NCI-H2227 (cell line): Measurements from ENCODE around the gene TOX3.

Experiments used
- DNase-seq: peaks from one replicate; lab custom pipeline; 2025; ENCODE audit not compliant: unreplicated experiment; lab: John Stamatoyannopoulos, UW

Gene TOX3

DNA sequence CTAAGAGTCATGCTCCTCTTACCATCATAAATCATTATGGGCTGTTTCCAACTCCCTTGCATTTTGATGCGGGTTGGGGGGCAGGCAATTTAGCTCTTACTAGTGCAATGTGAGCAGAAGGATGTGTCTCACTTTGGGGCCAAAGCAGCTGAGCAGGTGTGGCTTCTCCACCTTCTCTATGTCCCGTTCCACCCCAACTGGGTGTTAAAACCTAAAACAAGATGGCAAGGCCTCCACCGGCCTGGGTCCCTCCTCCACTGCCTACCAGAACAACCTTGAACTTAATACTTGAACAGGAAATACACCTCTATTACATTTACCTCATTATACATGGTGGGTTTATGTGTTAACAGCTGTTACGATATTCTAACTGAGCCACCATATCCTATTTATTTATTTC is 52.8 kb downstream of the TOX3 start:
- DNase-seq = peak; percentile 42

DNA sequence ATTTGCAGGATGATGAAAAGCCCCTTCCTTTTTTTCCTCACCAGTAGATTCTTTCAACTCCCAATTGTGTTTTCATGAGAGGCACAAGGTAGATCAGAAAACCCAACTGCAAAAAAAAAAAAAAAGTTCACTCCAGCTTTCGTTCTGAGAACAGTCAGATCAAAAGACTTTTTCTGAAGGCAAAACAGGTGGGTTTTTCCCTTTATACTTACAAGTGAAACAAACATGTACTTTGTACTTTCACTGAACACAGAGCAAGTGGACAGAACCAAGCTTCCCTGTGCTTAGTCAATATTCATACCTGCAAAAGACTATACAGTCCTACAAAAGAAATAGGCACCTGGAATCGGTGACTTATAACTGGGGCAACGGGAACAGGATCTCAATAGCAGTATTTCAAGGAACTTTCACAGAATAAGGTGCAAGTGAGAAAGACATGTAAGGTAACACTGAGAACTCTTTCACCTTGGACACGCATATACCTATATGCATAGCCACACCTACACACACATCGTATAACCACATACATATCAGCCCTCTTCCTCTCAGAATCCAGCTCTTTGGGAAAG is 54.1 kb downstream of the TOX3 start:
- no peak for DNase-seq

DNA sequence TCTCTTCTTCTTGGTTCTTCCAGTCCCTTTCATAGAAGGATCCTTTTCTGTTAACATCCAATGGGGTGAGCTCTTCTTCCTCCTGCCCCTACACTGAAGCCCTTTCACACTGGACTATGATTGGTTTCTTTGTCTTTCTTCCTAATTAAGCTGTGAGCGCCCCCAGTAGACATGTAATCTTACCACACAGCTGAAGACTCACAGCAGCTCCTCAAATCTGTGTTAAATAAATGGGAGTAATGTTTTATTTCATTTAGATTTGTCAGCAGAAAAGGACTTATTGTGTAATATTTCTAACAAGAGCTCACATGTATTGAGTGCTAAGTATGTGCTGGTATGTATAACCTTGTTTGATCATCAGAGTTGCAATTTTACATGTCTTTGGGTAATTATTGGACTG is 55.7 kb downstream of the TOX3 start:
- DNase-seq = no peak

DNA sequence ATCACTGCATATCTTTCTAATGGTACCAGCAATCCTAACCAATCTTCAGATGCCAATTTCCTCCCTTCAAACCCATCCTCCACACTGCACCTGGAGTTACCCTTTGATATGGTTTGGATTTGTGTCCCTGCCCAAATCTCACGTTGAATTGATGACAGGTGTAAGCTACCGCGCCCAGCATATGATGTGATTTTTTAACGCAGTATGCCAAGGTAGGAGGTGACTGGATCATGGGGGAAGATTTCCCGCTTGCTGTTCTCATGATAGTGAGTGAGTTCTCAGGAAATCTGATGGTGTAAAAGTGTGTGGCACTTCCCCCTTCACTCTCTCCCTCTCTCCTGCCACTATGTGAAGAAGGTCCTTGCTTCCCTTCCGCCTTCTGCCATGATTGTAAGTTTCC is 57.0 kb downstream of the TOX3 start:
- DNase-seq = no peak

DNA sequence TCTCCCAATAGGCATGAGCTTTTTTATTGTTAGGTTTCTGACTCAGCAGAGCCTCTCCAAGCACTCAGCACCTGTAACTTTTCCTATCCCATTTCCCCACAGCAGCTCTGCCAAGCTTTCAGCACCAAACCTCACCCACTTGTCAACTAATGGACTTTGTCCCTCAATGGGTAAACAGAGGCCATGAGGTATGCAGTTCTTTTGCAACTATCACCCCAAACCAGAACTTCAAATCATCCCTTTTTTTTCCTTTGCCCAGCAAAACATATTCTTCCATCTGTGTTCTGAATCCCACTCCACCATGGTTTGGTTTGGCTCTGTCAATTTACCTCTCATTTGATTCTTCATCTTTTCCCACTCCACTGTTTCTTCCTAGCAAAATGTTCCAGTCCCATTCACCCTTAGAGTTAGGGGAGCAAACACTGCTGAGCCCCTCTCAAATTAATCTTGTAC is 58.1 kb downstream of the TOX3 start:
- DNase-seq = no peak

DNA sequence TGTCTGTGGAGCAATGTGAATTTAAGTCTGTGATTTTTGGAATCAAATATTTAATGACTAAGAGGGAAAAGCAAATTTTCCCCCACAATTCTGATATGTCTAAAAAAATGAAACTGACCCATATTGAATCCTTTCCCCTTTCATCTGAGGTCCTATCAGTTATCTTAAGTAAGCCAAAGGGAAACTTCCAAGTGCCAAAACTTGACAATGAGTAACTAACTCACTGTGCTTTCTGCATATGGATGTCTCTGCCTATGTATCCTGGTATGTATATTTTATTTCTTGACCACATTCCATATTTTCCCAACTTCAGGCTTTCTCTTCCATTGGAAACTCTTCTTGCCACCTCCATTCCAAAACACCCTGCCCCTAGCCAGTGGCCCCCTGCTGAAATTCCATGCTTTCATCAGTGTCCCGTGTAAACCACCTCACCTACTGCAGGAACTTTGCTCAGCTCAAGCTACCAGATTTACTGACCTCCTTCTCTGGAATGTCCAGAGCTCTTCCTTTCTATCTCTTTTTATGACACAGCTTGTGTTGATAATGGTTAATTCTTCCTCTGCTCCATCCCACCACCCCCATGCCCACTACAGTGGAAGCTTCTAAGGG is 59.0 kb downstream of the TOX3 start:
- DNase-seq = no peak

DNA sequence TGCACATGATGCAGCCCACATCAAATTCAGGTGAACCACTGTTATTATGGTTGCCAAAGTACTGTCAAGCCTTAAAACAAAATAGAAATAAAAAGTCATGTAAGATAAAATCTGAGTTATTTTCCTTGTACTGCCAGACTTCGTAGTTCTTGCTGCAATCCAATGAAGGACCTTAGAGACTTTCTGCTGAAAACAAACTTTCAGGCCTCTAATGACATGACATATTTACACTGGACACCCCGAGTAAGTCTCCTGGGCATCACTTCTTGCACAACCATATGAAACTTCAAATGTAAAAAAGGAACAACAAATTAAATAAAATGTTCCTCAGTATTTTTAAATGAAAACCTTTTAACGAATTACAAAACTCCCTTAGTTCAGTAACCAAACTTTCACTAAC is 66.7 kb downstream of the TOX3 start:
- no peak for DNase-seq

DNA sequence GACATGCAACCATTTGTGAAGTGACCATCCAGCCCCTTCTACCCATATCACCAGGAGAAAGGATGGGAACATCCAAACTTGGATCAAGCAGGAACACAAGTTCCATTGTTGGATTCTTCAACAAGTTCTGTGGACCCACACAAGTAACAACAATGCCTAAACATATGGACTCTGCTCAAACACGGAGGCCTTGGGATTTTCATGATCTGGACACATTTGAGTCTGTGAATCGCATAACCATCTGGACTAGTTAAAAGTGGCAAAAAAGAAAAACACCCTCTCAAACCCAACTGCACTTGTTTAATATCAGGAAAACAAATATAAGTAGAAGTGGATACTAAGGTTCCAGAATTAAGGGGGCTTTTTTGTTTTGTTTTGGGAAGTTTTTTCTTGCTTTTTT is 70.8 kb downstream of the TOX3 start:
- no peak for DNase-seq

DNA sequence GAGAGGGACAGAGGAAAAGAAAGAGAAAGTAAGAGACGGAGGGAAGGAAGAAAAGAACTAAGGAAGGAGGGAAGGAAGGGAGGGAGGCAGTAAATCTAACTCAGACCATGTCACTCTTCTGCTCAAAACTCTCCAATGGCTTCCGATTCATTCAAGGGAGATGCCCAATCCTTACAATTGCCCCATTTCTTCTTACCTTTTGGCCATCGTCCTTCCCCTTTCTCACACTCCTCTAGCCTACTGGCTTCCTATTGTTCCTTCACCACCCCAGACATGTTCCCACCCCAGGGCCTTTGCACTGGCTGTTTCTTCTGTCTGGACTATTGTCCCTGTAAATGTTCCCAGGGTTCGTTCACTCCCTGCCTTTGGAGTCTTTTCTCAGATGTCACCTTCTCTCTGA is 72.3 kb downstream of the TOX3 start:
- no peak for DNase-seq

DNA sequence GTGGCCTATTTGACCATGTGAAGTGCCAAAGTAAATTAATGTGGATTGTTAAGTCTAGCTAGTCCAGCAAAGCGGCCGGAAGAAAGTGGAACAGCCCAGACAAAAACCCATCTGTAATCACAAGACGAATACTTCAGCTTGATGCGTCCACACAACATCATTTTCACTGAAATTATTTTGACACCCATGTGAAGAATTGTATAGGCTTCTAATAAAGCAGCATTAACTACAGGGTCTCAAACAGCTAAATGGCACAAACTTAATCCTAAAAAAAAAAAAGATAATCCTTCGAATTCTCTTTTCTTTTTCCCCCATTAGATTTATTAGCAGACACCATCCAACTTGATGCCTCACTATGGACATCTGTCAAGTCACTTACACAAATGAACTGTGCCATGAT is 73.8 kb downstream of the TOX3 start:
- no peak for DNase-seq

DNA sequence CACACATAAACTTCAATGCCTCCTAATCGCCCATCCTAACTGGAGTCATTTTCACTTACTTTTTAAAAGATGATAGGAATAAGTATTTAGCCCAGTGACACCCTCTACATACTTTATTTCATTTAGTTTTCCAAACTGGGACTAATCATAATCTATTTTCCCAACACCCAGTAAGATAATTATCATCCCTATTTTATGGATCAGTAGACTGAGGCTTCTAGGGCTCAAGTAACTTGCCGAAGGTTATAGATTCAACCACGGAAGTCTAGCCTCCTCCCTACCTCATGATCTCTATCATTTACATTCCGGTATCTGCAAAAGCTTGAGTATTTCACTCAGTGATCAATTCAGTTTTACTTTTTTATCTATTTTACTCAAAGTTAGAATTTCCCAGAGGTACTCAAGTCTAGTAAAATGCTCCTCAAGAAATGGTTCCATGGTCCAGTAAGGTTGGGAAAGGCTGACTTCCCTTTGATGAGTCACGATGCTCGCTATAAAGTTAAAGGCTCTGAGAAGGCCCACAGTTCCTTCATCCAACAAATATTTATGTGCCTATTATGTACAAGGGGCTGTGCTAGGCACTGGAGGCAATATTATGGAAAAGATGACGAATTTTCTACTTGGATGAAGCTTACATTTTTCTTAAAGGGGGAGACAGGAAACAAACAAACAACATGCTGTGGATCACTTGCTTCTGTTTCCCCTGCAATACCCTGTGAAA is 75.1 kb downstream of the TOX3 start:
- no peak for DNase-seq

DNA sequence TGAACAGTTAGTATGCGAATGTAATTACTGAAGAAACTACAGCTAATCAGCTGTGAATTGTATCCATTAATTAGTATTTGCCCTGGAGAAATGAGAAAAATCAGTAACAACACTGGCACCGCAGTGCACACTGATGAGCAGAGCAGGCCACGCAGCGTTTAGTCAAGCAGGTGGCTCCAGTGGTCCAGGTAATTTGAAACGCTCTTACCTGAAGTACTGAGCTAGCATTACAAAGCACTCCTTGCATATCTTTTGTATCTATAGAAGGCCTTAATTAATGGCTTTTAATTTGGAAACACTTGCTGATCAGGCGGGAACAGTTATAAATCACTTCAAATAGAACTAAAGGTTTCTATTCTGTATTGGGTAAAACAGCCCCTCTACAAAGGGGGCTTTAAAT is 76.4 kb downstream of the TOX3 start:
- no peak for DNase-seq

DNA sequence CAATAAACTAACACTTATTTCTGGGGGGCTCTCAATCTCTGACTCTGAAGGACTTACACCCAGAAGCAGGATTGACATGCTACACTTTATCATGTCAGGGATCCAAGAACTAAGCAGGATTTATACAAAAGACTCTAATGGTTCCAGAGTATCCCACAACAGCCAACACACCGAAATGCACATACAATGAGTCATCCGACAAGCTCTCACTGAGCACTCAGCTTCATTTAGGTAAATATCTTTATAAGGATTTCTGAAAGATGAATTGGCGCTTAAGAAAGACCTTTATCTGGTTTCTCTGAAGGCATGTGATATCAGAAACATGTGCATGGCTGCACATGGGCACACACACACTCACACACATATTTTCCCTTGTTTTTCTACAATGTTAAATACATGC is 77.2 kb downstream of the TOX3 start:
- no peak for DNase-seq

DNA sequence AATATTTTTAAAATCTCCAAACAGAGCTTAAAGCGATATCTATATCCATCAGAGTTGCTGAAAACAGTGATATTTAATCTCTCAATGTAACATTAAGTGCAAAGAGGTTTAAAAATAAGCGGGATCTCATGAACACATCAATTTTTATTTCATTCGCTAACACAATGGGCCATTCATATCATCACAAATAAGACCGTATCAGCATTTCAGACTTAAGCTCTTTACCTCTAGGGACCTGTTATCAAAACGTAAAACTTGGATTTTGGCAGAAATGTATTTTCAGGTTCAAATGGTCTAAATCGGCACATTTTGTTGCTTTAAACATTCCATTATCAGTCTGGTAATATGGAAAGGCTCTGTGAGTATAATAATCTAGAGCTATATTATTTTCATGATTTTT is 77.9 kb downstream of the TOX3 start:
- DNase-seq = no peak

DNA sequence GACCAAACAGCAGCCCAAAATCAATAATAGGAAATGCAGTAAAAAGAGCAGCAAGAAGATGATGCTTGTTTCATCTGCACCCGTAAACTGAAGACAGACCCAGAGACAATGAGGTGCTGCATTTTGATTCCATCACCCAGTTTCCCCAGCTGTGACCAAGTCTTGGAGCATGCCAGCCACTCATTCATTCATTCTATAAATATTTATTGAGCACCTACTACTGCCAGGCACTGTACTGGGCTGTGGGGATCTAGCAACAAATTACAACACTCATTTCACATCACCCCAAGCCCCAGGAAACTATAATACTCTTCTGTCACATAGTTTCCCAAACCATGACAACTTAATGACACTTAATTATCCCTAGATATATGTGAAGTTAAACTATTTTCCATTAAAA is 79.2 kb downstream of the TOX3 start:
- DNase-seq = no peak

DNA sequence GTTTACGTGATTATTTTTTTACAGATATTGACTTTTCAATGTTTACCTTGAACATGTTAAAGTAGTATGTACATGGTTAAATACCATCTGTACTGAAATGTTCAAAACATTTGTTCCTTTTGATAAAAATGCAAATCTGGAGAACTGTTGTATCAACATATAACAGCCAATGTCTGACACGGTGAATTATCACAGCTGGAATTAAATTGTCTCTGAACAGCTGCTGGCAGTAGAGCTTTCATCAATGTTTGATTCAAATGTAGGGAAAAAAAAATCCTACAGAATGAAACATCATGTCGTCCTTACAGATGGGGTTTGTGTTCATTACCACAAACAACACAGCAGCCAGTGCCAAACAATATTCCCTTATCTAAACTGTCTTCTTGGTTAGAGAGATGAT is 79.9 kb downstream of the TOX3 start:
- peak; percentile 45 for DNase-seq

DNA sequence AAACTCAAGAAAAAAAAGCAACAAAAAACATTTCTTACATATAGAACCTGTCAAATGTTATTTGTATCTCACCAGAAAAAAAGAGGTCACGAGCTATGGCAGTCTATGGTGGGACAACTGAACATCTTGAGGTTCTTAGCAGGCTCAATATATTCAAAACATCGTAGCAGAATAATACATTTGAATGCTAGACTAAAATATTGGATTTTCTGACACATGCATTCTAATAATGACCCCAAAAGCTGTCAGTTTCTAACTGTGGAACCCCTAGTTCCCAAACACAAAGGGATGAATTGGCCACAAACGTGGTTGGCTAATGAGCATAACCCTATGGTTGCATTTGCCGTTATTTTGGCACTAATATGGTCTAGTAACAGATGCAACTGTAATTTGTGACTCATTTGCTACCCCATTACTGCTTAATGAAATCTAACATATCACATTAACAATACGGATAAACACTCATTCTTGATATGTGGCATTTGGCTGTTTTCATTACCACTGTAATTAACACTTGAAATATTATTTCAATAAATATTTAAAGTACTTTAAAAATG is 81.2 kb downstream of the TOX3 start:
- DNase-seq = no peak

DNA sequence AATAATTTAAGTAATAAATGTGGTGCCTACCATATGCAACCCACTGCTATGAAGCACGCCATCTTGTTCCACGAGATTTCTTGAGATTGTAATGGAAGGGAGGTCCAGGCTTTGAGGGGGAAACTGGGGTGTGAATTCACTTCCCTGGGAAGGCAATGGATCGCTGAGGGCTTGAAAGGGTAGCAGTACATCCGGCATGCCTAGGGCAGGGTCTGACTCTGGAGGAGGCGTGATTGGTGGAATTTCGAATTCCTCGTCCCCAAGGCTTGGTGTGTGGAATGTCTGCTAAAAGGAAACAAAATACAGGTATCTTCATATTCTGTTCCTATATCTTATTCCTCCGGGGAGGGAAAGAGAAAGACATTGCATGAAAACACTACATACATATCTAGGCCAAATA is 83.0 kb downstream of the TOX3 start:
- no peak for DNase-seq

DNA sequence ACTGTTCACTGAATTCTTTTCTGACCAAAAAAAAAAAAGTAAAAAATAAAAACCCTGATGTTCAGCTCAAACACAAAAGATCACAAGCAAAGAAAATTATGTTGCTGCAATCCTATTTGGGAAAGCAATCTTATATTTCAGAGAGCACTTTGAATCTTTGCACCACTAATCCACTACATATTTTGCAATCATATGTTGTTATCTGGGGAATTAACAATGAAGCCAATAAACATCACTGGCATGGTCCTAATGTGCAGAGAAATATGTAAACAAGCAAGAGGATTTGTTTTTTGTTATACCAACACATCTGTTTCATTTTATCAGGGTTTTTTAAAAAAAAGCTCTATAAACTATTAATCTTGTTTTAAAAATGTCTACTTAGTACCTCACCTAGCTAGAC is 84.1 kb downstream of the TOX3 start:
- no peak for DNase-seq

DNA sequence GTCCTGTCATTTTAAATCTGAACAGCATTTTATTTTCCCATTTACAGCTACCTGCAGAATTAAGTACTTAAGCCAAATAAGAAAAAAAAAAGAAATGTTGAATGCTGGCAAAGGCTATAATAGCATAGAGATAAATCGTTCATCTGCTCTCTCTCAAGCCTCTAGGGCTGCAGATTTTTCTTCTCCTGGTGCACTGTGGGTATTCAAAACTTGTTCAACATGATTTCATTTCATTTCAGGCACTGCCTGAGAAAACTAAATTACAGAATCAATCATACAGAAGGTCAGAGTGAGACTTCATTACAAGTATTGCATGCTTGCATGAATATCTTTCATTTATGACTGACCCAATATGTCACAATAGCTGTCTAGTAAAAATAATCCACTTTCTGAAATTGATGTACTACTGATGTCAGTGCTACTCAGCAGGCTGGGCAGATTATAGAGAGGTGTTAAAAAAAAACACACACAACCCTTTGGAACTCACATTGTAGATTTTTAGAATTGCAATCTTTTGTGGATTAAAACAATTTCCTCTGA is 86.2 kb downstream of the TOX3 start:
- DNase-seq = no peak

DNA sequence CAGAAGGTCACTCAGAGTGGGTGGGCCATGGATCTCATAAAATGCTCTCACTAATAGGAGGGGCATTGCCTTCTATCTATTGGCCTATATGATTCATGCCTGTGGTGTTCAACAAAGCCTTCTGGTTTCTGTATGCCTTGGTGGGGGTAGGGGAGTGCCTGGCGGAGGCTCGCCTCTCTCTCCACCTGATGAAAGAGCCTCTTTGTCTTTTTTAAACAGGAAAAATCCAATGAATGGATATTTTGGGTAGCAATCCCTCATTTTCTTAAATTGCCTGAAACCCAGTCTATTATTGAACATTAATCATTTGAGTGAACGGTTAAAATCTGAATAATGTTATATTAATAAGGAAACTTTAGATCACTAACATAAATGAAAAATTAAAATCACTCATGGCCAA is 90.6 kb downstream of the TOX3 start:
- DNase-seq = no peak
